ENCODE data around the gene WFS1.

The WFS1 gene

GRCh38 chr4:6262176-6262575, 7.5 kb upstream of the WFS1 start:
- no peak for FAIRE-seq

DNA sequence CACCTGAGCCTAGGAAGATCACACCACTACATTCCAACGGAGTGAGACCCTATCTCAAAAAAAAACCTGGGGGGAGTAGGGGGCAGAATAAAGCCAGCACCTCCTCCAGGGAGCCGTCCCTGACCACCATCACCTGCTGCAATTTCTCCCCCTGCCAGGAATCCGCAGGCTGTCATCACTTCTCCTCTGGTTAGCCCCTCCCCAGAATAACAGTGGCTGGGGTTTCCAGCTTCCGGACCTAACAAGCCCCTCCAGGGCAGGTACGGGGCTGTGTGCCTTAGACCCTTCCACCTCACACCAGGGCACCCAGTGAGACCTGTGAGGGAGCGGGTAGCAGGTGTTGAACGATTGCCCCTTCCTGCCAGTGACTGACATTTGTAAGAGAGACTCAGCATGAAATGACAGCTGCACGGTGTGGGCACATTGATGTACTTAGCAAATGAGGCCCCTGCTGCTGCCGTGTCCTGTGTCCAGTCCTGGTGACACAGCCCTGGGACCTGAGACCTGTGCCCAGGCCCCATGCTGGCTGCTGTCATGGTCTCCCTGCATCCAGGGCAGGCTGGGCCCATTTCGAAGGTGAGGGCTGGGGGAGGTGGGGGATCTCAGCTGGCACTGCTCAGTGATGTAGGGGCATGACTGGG, 6.7 kb upstream of the WFS1 start:
- no peak for FAIRE-seq

- no peak for FAIRE-seq
Measured at GRCh38 chr4:6263526-6264224, 6.0 kb upstream of the WFS1 start.

GRCh38 chr4:6264225-6264540, 5.5 kb upstream of the WFS1 start:
- FAIRE-seq = no peak

GRCh38 chr4:6265546-6265945, 4.1 kb upstream of the WFS1 start:
- FAIRE-seq = no peak

DNA sequence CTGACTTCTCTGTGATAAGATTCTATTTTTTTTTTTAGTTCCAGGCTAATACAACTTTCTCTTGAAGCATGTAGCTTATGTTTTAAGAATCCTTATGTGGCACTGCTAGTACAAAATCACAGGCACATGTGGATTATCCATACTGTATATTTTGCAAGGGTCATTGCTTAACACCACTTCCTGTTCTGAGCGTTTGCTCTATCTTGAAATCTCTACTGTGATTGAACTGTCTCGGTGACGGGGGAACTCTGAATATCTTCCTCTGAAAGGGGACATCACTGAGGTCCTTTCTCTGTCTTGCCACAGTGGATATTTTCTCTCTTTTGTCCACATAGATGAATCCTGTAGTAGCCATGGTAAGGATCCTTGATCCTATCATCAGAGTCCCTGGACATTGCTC, 2.1 kb upstream of the WFS1 start:
- no peak for FAIRE-seq

- no peak for FAIRE-seq
Measured at GRCh38 chr4:6268650-6269615, 717 bp upstream of the WFS1 start.

DNA sequence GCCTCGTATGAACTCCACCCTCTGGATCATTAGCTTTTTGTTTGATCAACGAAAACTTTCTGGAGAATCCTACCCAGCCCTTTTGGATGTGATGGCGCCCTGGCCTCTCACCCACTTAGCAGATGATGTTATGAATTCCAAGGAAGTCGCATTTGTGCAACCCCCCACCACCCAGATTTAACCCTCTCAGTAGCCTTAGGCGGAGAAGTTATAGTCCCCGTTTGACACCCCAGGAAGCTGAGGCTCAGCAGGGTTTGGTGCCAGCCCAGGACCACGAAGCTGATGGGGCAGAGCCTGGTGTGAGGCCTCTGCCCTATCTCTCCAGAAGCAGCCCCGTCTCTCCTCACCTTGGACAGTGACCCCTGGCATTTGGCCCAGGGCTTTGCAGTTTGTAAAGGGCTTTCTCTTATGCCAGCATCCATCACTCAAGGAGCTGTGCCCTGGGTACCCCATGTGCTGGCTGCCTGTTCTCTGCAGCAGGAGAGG, 1.0 kb downstream of the WFS1 start:
- no peak for FAIRE-seq

DNA sequence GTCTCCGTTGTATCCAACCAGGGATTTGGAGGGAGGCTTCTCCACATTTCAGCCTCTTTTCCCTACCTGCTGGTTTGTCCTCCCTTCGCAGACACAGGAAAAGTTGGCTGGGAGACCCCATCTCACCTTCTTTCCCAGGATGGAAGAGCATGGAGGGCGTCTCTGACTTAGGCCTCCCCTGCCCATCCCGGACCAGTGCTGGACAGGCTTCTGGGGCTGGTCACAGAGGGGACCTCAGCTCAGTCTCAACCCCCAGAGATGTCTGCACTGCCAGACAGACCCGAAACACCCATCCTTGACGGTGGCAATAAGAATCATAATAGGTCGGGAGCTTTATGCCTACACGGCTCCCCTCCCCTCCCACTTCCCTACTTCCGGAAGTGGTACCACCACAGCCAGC, 1.6 kb downstream of the WFS1 start:
- FAIRE-seq = no peak

DNA sequence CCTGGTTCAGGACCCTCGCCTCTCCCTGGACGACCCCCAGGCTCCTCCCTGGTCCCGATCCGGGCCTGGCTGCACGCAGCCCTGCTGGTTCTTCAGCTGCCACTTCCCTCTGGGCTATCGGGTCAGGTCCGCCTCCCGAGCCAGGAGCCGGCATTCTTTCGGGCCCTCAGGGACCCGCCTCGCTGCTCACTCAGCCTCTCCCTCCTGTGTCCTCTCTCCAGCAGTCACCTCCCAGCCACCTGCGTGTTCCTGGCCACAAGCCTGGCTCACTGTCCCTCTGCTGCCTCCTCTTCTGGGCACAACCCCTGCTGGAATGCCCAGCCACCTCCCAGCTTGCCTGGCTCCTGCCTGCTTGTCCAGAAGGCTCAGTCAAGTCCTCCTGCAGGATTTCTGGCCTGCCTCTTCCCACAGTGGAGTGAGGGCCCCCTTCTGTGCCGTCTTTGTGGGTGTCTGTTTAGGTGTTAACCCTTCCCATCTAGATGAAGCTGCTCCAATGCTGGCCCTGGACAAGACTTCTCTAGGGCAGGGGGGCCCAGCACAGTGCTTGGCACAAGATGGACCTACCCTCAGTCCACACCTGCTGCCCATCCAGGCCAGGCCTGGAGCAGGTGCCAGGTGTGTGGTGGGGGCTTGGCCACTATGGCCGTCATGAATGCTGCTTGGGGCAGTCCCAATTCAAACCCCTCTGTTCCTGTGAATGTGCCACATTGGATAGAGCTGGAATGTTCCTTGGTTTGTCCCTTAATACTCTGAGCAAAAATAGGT, 2.2 kb downstream of the WFS1 start:
- no peak for FAIRE-seq

DNA sequence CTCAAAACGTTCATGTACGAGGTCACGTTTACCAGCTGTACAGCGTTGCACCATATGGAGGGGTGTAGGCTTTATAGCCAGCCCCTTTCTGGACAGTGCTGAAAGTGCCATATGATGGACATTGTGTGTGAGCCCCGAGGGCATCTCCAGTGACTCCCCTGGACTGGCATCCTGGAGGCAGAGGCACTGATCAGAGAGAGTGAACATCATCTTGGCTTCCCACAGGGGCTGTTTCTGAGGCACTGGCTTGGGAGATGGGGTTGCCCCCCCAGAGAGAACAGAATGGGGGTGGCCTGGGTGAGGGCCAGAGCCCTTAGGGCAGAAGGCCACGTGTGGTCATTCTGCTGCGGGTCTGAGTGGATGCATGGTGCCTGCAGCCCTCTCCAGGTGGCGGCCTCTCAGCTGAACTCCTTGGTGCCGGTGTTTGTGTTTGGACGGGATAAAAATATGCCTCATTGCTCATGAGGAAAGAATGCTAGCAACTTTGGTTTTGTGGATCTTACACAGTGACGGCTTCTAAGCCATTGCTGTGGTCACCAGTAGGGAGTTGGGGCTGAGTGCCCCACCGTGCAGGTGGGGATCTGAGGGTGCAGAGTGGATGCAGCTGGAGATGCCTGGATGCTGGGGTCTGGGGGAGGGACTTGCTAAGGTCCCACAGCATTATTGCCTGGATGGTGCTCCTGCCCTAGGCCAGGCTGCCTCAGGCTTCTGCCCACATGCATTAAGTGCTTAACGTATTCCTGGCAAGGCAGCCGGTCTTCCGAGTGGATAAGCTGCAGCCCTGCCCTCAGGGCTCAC, 3.4 kb downstream of the WFS1 start:
- no peak for FAIRE-seq

DNA sequence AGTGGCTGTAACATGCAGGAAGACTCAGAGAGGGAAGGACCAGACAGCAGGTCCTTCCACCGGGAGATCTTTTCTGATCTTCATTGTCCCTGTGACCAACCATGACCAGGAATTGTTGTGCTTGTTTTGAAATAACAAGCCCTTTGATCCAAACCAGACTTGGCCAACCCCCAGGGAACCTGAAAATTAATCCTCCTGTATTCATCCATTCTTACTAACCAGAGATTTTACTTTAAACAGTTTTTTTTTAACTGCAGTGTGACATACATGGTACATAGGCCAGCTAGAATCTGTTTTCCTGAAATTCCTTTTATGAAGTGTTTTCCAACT, 4.0 kb downstream of the WFS1 start:
- no peak for FAIRE-seq

DNA sequence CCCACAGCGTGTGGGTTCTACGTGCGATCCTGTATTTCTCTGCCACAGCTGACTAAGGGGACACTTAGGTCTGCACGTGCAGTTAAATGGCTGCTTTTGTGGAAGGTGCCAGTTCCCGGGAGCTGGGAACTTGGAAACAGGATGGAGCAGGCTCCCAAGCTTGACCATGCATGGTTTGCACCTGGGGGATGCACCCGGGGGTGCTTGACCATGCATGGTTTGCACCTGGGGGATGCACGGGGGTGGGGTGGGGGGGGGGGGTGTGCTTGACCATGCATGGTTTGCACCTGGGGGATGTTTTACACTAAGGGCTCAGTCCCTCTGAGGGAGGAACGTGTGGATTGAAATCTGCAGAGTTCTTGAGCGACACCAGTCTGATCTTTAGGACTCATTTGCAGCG, 5.7 kb downstream of the WFS1 start:
- no peak for FAIRE-seq

- peak; percentile 85 for FAIRE-seq
Measured at GRCh38 chr4:6275898-6276806, 6.5 kb downstream of the WFS1 start.

DNA sequence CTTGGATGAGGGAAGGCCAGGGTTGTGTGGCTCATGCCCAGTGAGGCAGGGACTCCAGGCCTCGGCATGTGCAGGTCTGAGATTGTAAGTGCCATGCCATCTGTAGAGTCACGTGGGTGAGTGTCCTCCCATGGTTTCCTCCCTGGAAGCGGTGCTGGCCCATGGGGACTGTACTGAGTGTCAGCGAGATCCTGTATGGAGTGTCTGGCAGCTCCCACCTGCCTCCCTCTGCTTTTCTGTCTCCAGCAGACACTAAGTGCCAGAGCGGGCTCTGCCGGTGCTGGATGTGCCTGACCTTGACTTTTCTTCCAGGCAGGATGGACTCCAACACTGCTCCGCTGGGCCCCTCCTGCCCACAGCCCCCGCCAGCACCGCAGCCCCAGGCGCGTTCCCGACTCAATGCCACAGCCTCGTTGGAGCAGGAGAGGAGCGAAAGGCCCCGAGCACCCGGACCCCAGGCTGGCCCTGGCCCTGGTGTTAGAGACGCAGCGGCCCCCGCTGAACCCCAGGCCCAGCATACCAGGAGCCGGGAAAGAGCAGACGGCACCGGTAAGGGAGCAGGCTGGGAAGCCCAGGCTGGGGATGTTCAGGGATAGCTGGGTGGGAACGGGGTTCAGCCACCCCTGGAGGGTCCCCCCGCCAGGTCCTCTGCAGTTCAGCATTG, 7.6 kb downstream of the WFS1 start:
- FAIRE-seq = no peak

- no peak for FAIRE-seq
Measured at GRCh38 chr4:6277935-6278800, 8.5 kb downstream of the WFS1 start.

GRCh38 chr4:6278801-6279197, 9.1 kb downstream of the WFS1 start:
- no peak for FAIRE-seq

DNA sequence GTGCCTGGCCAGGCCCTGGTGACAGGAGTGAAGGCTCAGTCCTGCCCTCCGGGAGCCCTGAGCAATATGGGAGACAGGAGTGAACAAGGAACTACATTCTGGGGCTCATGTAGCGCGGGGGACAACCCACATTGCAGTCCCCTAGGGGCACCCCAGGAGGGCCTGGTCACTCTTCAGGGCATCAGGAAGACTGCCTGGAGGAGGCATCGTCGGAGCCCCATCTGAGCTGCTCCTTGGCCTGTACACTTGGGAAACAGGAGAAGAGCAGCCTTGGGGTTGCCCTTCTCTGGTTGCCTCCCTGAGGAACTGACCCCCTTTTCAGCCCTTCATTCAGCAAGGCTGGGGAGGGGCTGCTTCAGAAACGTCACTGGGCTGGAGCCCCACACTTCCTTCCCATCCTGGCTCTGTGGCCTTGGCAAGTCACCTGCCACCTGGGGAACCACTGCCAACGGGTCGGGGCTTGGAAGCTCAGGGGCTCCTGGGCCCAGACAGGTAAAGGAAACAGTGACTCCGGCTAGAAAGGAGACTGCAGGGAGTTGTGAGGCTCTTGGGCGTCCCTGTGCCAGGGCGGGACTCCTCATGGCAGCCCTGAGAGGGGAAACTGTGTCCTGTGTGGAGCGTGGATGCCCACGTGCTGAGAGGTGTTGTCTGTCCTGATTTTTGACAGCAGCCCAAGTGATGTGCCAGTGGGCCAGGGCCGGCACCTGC, 10.1 kb downstream of the WFS1 start:
- no peak for FAIRE-seq
